ENCODE data around the gene DNAAF5. TPM values are rescaled to one million over a fixed set of nuclear protein-coding genes. Genes with fewer than 3 reads are reported as not detected.

DNAAF5 gene
- total and polyA plus RNA-seq, 2 of the 13 experiments (the other 11 are each of a cell fraction or from before 2014, with no cell fraction given) = 11.9 to 21.5 TPM

- ChIA-PET CTCF (ENCODE audit: low intra/inter-chr PET ratio, low total read pairs) (no interaction called here), POLR2A (no interaction called here)
- no TSS peak for BruUV-seq (replicated peaks)
- Histone ChIP-seq H3K9ac (ENCODE audit: insufficient read depth, low read depth, low read length) (no peak overlapping the region), H3K4me2 (ENCODE audit: low read depth, low read length) (no peak overlapping the region), H3K27ac (ENCODE audit: extremely low read length, insufficient read depth, low read length) (no peak overlapping the region), H3K79me2 (ENCODE audit: insufficient read depth, low read length) (no peaks in the 10 kb centered on the region), H3K36me3 (replicated peaks in 1 of 2; ENCODE audit: control insufficient read depth in 1 of 2, insufficient read depth in 2 of 2, low read length in 2 of 2) (peaks cover 29 to 80% of the 10 kb centered on the region in 2 experiments; a peak in 4 of 5 replicates), H3K9me3 (ENCODE audit: low read length) (no peaks in the 10 kb centered on the region), H2AFZ (ENCODE audit: low read length) (no peak overlapping the region), H3K4me3 (replicated peaks in 1 of 3; ENCODE audit: insufficient read depth in 1 of 3, low read depth in 2 of 3, low read length in 3 of 3) (no peak overlapping the region), H4K20me1 (ENCODE audit: insufficient read depth, low read length) (no peaks in the 10 kb centered on the region), H3K27me3 (ENCODE audit: control insufficient read depth in 1 of 2, insufficient read depth in 2 of 2, low read length in 2 of 2) (no peaks in the 10 kb centered on the region), H3K4me1 (ENCODE audit: insufficient read depth, low read length) (no peaks in the 10 kb centered on the region)
- no peak for DNase-seq (ENCODE audit: low spot score)
- intact Hi-C loops (cut with micrococcal nuclease; ENCODE audit: unreplicated experiment) = no loop called here
- in situ Hi-C loops (cut with HindIII; ENCODE audit: extremely low pct_ligation_motif_present, low pct_unique_long_range_greater_than_20kb) = no loop called here
- ATAC-seq = no peak
- no peak for TF ChIP-seq PLRG1 (conservative IDR thresholded peaks at IDR 0.05)
- TF ChIP-seq ZNF512B (CRISPR knock-in tag; IDR thresholded peaks at IDR 0.05; ENCODE audit: borderline replicate concordance) = no peak
- no peak for TF ChIP-seq ZNF703 (CRISPR knock-in tag; IDR thresholded peaks at IDR 0.05; ENCODE audit: borderline replicate concordance)
- no peak for TF ChIP-seq ZNF280B (CRISPR knock-in tag; IDR thresholded peaks at IDR 0.05; ENCODE audit: borderline replicate concordance)
- TF ChIP-seq DMTF1 (CRISPR knock-in tag; IDR thresholded peaks at IDR 0.05) = no peak
- TF ChIP-seq U2AF2 (IDR thresholded peaks at IDR 0.05; ENCODE audit: low read depth, low read length) = no peak
- no peak for TF ChIP-seq SMYD3 (CRISPR knock-in tag; IDR thresholded peaks at IDR 0.05)
- TF ChIP-seq BORCS8-MEF2B (CRISPR knock-in tag; IDR thresholded peaks at IDR 0.05) = no peak
- TF ChIP-seq KAT7 (CRISPR knock-in tag; IDR thresholded peaks at IDR 0.05; ENCODE audit: borderline replicate concordance) = no peak
- TF ChIP-seq RAD51 (IDR thresholded peaks at IDR 0.05; ENCODE audit: borderline replicate concordance) = no peak
- no peak for TF ChIP-seq ZNF232 (CRISPR knock-in tag; IDR thresholded peaks at IDR 0.05; ENCODE audit: borderline replicate concordance)
- TF ChIP-seq TMF1 (CRISPR knock-in tag; IDR thresholded peaks at IDR 0.05; ENCODE audit: low read depth) = no peak
- TF ChIP-seq AGO1 (IDR thresholded peaks at IDR 0.05; ENCODE audit: low read depth, low read length, poor library complexity, severe bottlenecking) = no peak
- TF ChIP-seq FOXA3 (CRISPR knock-in tag; IDR thresholded peaks at IDR 0.05) = no peak
- no peak for TF ChIP-seq ZNF331 (CRISPR knock-in tag; IDR thresholded peaks at IDR 0.05)
- no peak for TF ChIP-seq ZNF784 (CRISPR knock-in tag; IDR thresholded peaks at IDR 0.05; ENCODE audit: borderline replicate concordance)
- TF ChIP-seq CC2D1A (CRISPR knock-in tag; IDR thresholded peaks at IDR 0.05) = no peak
- TF ChIP-seq MBNL3 (CRISPR knock-in tag; conservative IDR thresholded peaks at IDR 0.05) = no peak
- no peak for TF ChIP-seq GFI1 (CRISPR knock-in tag; IDR thresholded peaks at IDR 0.05; ENCODE audit: borderline replicate concordance)
- 94% methylated on average over 17 of the region's 17 CpGs for WGBS (ENCODE audit: low lambda C conversion rate)
- no peak for FAIRE-seq
These were observed 26.7 kb downstream of the DNAAF5 start for GRCh38 chr7:753190-753589.

Measured in HepG2 (cell line).